ENCODE data around the gene HECW1. TPM values are rescaled to one million over a fixed set of nuclear protein-coding genes. Genes with fewer than 3 reads are reported as not detected.

Gene HECW1
- total RNA-seq, 4 donors from 2014 or later = 0.09 to 0.32 (median 0.12) TPM

- TF ChIP-seq, protein P1, sequence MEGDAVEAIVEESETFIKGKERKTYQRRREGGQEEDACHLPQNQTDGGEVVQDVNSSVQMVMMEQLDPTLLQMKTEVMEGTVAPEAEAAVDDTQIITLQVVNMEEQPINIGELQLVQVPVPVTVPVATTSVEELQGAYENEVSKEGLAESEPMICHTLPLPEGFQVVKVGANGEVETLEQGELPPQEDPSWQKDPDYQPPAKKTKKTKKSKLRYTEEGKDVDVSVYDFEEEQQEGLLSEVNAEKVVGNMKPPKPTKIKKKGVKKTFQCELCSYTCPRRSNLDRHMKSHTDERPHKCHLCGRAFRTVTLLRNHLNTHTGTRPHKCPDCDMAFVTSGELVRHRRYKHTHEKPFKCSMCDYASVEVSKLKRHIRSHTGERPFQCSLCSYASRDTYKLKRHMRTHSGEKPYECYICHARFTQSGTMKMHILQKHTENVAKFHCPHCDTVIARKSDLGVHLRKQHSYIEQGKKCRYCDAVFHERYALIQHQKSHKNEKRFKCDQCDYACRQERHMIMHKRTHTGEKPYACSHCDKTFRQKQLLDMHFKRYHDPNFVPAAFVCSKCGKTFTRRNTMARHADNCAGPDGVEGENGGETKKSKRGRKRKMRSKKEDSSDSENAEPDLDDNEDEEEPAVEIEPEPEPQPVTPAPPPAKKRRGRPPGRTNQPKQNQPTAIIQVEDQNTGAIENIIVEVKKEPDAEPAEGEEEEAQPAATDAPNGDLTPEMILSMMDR (IDR thresholded peaks at IDR 0.05) = no peak
- DNase-seq (ENCODE audit: low spot score) (no peak), ATAC-seq (ENCODE audit: low FRiP score) (no peak)
Observed at GRCh38 chr7:43465581-43466554, 353.4 kb downstream of the HECW1 start.

- no peak for DNase-seq (ENCODE audit: low spot score)
- no peak for ATAC-seq (ENCODE audit: low FRiP score)
- TF ChIP-seq, protein P1 (IDR thresholded peaks at IDR 0.05) = no peak
Observed at GRCh38 chr7:43467406-43467805, 355.0 kb downstream of the HECW1 start.

GRCh38 chr7:43467846-43468245 lies 355.4 kb downstream of the HECW1 start:
- DNase-seq (ENCODE audit: low spot score) = no peak
- TF ChIP-seq, protein P1 (IDR thresholded peaks at IDR 0.05) = no peak
- ATAC-seq (ENCODE audit: low FRiP score) = no peak

- TF ChIP-seq, protein P1 (IDR thresholded peaks at IDR 0.05) = no peak
- ATAC-seq (ENCODE audit: low FRiP score) (peak; percentile 32), DNase-seq (ENCODE audit: low spot score) (no peak)
Observed at GRCh38 chr7:43469051-43469450, 356.6 kb downstream of the HECW1 start.

DNA sequence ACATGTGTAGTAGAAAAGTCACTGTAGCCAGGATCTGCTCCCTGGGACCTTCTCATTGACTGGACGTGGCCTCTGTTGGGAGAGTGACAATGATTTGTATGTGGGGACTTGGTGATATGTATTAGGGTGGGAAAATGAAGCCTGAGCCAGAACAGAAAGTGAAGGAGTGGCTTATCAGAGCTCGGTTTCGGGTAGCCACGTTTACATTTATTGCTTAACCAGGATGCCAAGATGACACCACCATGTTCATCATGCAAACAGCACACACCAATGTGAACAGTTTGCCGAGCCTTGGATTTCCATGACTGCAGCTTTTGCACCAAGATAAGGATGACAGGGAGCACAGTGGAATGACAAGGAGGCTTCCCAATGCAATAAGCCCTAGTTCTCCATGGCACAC lies 357.7 kb downstream of the HECW1 start:
- no peak for DNase-seq (ENCODE audit: low spot score)
- TF ChIP-seq, protein P1 (IDR thresholded peaks at IDR 0.05) = no peak
- ATAC-seq (ENCODE audit: low FRiP score) = no peak

GRCh38 chr7:43475983-43476382 lies 363.5 kb downstream of the HECW1 start:
- DNase-seq (ENCODE audit: low spot score) (no peak), ATAC-seq (ENCODE audit: low FRiP score) (no peak)
- TF ChIP-seq, protein P1 (IDR thresholded peaks at IDR 0.05) = no peak

DNA sequence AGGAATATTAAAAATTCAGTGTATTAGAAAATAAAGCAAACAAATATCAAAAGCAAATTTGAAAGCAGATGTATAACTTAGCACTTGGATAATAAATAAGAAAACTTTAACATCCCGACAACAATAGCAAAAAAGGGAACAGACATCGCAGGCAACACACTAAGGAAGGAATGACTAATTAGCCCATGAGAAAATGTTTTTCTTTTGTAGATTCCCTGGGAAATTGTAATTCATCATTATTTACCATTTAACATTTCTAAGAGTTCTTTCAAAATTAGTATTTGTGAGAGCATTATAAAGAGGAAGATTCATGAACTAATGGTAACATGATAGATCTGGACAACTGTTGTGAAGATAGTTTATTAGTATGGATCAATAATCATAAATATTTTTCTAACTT lies 364.4 kb downstream of the HECW1 start:
- DNase-seq (ENCODE audit: low spot score) (no peak), ATAC-seq (ENCODE audit: low FRiP score) (no peak)
- TF ChIP-seq, protein P1 (IDR thresholded peaks at IDR 0.05) = no peak
